H1 (cell line): Measurements from ENCODE around the gene NR1I2. TPM values are rescaled to one million over a fixed set of nuclear protein-coding genes. Genes with fewer than 3 reads are reported as not detected.

Experiments used
- PHF8 ChIP-seq: fragments of 200-600 bp; sonication (generic); conservative IDR thresholded peaks from 2 replicates; pipeline ENCODE4 v1.7.1; 2012; ENCODE audit warnings: low read depth, mild to moderate bottlenecking, inconsistent platforms, low read length, moderate library complexity
- POU5F1 ChIP-seq: IDR thresholded peaks from 2 replicates; pipeline ENCODE4 v1.6.1; 2011; ENCODE audit warnings: low read depth, mild to moderate bottlenecking, low read length, moderate library complexity
- polyA plus RNA-seq, 7 experiments: library from polyadenylated mRNA; depleted of rRNA in 3 of 7; stranded (reverse) in 5 of 7; unstranded in 2 of 7; fragments of >200 nt in 5 of 7; fragments of 200-250 nt in 2 of 7; gene quantifications; 1 replicate in 5 of 7; 2 replicates in 1 of 7; 4 replicates in 1 of 7; pipeline versions ENCODE4 v1.2.1 to v1.2.3, GENCODE V29; 2011 to 2013; ENCODE audit warnings: missing spikeins in 2 of 7, mixed read lengths in 2 of 7
- total RNA-seq: library from RNA; stranded (reverse); fragmentation: NEBNext Ultra II Directional; extraction: Animal tissue kit (Norgen Biotek cat#: 25700); gene quantifications from 2 replicates; pipeline ENCODE4 v1.2.1, GENCODE V29; 2021
- TF ChIP-seq, protein P1 (sequence below): IDR thresholded peaks from 2 replicates; pipeline ENCODE4 v1.6.1; 2012; ENCODE audit warnings: inconsistent platforms
- TF ChIP-seq, protein P2 (sequence below), 3 experiments: IDR thresholded peaks; 1 replicate in 2 of 3; 2 replicates in 1 of 3; pipeline versions ENCODE4 v1.5.1 to v1.6.1; 2011; ENCODE audit warnings: low read length in 3 of 3, mild to moderate bottlenecking in 3 of 3, inconsistent platforms in 2 of 3, low read depth in 1 of 3, moderate library complexity in 1 of 3; ENCODE audit not compliant: insufficient read depth in 1 of 3; ENCODE audit errors: control extremely low read depth in 1 of 3

Gene NR1I2
- total and polyA plus RNA-seq, 2 of the 8 experiments (the other 6 are each of a cell fraction or from before 2014, with no cell fraction given), result 0.28 to 1.8 TPM

DNA sequence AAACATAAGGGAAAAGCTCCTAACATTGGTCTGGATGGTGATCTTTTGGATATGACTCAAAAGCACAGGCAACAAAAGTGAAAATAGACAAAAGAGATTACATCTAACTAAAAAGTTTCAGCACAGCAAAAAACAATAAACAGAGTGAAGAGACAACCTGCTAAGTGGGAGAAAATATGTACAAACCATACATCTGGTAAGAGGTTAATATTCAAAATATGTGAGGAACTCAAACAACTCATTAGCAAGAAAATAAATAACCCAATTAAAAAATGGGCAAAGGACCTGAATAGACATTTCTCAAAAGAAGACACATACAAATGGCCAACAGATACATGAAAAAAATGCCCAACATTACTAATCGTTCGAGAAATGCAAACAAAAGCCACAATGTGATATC, 19.0 kb upstream of the NR1I2 start (continued):
- TF ChIP-seq POU5F1, result no peak
- TF ChIP-seq, protein P1, sequence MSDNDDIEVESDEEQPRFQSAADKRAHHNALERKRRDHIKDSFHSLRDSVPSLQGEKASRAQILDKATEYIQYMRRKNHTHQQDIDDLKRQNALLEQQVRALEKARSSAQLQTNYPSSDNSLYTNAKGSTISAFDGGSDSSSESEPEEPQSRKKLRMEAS, result no peak
- TF ChIP-seq PHF8, result no peak
- TF ChIP-seq, protein P2, sequence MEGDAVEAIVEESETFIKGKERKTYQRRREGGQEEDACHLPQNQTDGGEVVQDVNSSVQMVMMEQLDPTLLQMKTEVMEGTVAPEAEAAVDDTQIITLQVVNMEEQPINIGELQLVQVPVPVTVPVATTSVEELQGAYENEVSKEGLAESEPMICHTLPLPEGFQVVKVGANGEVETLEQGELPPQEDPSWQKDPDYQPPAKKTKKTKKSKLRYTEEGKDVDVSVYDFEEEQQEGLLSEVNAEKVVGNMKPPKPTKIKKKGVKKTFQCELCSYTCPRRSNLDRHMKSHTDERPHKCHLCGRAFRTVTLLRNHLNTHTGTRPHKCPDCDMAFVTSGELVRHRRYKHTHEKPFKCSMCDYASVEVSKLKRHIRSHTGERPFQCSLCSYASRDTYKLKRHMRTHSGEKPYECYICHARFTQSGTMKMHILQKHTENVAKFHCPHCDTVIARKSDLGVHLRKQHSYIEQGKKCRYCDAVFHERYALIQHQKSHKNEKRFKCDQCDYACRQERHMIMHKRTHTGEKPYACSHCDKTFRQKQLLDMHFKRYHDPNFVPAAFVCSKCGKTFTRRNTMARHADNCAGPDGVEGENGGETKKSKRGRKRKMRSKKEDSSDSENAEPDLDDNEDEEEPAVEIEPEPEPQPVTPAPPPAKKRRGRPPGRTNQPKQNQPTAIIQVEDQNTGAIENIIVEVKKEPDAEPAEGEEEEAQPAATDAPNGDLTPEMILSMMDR (IDR thresholded peaks at IDR 0.05; ENCODE audit: control extremely low read depth in 1 of 3, insufficient read depth in 1 of 3, low read depth in 1 of 3, low read length in 3 of 3), result no peak
